Aorta (tissue), 5 donors: ENCODE data around the gene IMPDH2. TPM values are rescaled to one million over a fixed set of nuclear protein-coding genes. Genes with fewer than 3 reads are reported as not detected.

Experiments
- ATAC-seq: fragments of 200-7000 bp; cut with Tn5 transposase; one replicate; pipeline ENCODE4 v1.9.1; 2022; ENCODE audit warnings: moderate library complexity; ENCODE audit not compliant: low FRiP score
- DNase-seq, 2 donors: peaks; one replicate each; pipeline ENCODE4 v3.0.0-alpha.2; 2020
- H3K27ac ChIP-seq, 2 donors: one replicate each; pipeline ENCODE4 v1.5.1; 2013; ENCODE audit warnings: low read length in 2 of 2, mild to moderate bottlenecking in 2 of 2, moderate library complexity in 2 of 2, control low read depth in 1 of 2, inconsistent platforms in 1 of 2, low read depth in 1 of 2
- H3K27me3 ChIP-seq, 2 donors: one replicate each; pipeline ENCODE4 v1.6.1; 2013; ENCODE audit warnings: control low read depth in 1 of 2, low read length in 1 of 2, mild to moderate bottlenecking in 1 of 2, moderate library complexity in 1 of 2; ENCODE audit not compliant: insufficient read depth in 2 of 2, control insufficient read depth in 1 of 2
- H3K36me3 ChIP-seq, 2 donors: one replicate each; pipeline ENCODE4 v1.6.1; 2013; ENCODE audit warnings: control low read depth in 1 of 2, low read length in 1 of 2, mild to moderate bottlenecking in 1 of 2; ENCODE audit not compliant: insufficient read depth in 2 of 2, control insufficient read depth in 1 of 2
- H3K4me1 ChIP-seq, 2 donors: one replicate each; pipeline ENCODE4 v1.6.1; 2013; ENCODE audit warnings: low read length in 2 of 2, control low read depth in 1 of 2, mild to moderate bottlenecking in 1 of 2, moderate library complexity in 1 of 2; ENCODE audit not compliant: insufficient read depth in 2 of 2, control insufficient read depth in 1 of 2
- H3K4me3 ChIP-seq, 2 donors: one replicate each; pipeline ENCODE4 v1.5.1; 2013; ENCODE audit warnings: low read length in 2 of 2, control low read depth in 1 of 2, mild to moderate bottlenecking in 1 of 2
- H3K9me3 ChIP-seq: one replicate; pipeline ENCODE4 v1.6.1; 2013; ENCODE audit warnings: mild to moderate bottlenecking, low read length; ENCODE audit not compliant: control insufficient read depth
- WGBS, 2 donors: extraction: QIAGEN DNeasy Blood & Tissue Kit; methylation state at CpG; one replicate each; pipeline ENCODE4 v1.1.7; 2013; 5-methylcytosine and 5-hydroxymethylcytosine counted together
- intact Hi-C, 2 donors: fragments of 100-400 bp; cut with DNase I; formaldehyde crosslinking; loops; one replicate each; pipeline versions ENCODE4 v1.14.2 to v1.15.0; 2022
- polyA plus RNA-seq, 2 donors: library from polyadenylated mRNA; stranded (reverse); fragments of 200-250 nt; gene quantifications; one replicate each; pipeline ENCODE4 v1.2.3, GENCODE V29; 2013
- total RNA-seq, 2 donors: library from RNA; stranded (reverse); fragmentation: NEBNext Ultra II Directional; extraction: Animal tissue kit (Norgen Biotek cat#: 25700); gene quantifications; one replicate each; pipeline ENCODE4 v1.2.1, GENCODE V29; 2021
- donor health status: healthy with polysubstance abuse.
- donor health status: Bipolar disorder and iron deficiency.
- donor health status: DM: no; HTN: no; CAD: no.
- donor health status: DM: no; HTN: no; CAD: no.
- donor health status: DM: yes; HTN: yes; CAD: no.

The IMPDH2 gene
- total and polyA plus RNA-seq, 4 donors = 47.6 to 111 (median 93.0) TPM

DNA sequence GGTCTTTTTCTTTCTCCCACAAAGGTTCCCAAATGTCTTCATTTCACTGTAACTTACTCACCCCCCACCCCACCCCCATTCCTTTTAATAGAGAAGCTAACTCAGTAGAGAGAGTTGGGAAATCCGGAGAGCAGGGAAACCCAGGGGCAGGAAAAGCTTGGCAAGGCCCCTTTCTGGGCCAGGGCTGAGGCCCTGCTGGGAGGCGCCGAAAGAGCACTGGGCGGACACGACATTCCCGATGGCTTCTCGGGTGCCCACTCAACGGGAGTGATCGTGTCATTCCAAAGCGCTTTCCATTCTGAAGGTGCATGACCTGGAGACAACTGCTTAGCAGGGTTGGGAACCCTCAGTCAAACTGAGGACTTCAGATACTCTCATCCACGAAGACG lies 9.3 kb downstream of the IMPDH2 start:
- H3K9me3 ChIP-seq = no peaks in the 10 kb centered on the region
- H3K4me3 ChIP-seq = no peak overlapping the region
- peaks cover 0 to 3% of the 10 kb centered on the region in 2 donors for H3K36me3 ChIP-seq
- DNase-seq = no peak
- no peaks in the 10 kb centered on the region for H3K4me1 ChIP-seq
- intact Hi-C loops = loop anchor here in 1 of 2 donors (5.0 kb wide), 1 partner anchor 33 kb away; no protein-coding TSS in a partner anchor
- 38 to 45% methylated on average over 12 of the region's 12 CpGs for WGBS, 2 donors
- no peak overlapping the region for H3K27ac ChIP-seq
- H3K27me3 ChIP-seq = peaks cover 0 to 1% of the 10 kb centered on the region in 2 donors
- no peak for ATAC-seq

DNA sequence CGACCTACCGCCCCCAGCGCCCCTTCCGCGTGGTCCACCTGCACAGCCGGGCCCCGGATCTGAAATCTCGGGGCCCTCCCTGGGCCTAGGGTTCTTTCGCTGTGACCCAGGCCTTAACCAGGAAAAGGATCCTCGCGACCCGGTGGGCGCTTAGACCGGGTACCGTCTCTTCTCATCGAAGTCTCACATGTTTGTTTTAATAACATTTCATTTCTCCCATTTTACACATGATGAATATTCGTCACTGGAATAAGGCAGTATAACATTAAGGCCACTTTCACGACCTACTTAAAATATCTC lies 10.5 kb downstream of the IMPDH2 start:
- no peak for ATAC-seq
- peak overlapping the region in 1 of 2 donors; percentile 41 for H3K27ac ChIP-seq
- no peaks in the 10 kb centered on the region for H3K9me3 ChIP-seq
- DNase-seq = no peak
- intact Hi-C loops = no loop called here
- H3K4me1 ChIP-seq = no peaks in the 10 kb centered on the region
- peaks cover 0 to 4% of the 10 kb centered on the region in 2 donors for H3K36me3 ChIP-seq
- peaks cover 0 to 1% of the 10 kb centered on the region in 2 donors for H3K27me3 ChIP-seq
- WGBS, 2 donors = 2% methylated on average over 16 to 18 of the region's 18 CpGs
- peak overlapping the region; percentile 73 to 74 for H3K4me3 ChIP-seq

DNA sequence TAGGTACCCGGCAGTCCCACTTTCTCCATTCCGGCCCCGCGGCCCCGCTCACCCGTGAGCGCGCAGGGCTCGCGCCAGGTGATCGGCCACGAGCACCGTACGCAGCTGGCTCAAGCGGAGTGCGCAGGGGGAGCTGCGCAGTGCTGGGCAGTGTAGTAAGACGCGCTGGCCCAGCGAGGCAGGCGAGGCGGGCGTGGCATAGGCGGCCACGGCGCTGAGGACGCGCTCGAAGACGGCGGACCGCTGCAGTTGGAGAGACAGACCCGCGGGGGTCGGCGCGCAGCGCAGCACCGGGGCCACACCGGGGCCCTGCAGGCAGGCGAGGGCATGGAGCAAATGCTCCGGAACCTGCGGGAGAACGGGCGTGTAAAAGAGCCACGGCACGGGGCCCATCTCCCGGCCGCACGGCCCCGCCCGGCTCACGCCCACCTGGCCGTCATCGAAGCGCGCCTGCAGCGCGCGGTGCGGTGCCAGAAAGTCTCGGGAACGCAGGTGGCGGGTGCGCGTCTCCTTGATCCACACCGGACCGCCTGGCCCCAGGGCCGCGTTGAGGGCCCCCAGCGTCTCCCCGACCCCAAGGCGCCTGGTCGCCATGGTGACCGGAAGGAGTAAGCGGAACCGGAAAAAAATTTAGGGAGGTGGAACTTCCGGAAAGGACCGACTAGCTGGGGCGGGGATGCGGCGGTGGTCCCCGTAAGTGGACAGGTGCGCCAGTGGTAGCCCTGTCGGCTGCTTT lies 11.1 kb downstream of the IMPDH2 start, which contains the start of gene DALRD3:
Gene DALRD3, minus strand, starts transcription at position 610 of the 736 bp plus-strand sequence. Its CDS starts 16 bp downstream, at position 594.
- no peak for ATAC-seq
- Histone ChIP-seq H3K27me3 (peaks cover 0 to 1% of the 10 kb centered on the region in 2 donors), H3K27ac (peak within 1 kb of the TSS in 1 of 2 donors; percentile 43), H3K36me3 (peaks cover 0 to 4% of the 10 kb centered on the region in 2 donors), H3K9me3 (no peaks in the 10 kb centered on the region), H3K4me3 (peak within 1 kb of the TSS; percentile 73 to 74), H3K4me1 (no peaks in the 10 kb centered on the region)
- DNase-seq = peak; percentile 76 to 90
- 0% methylated on average over 76 to 85 of the region's 85 CpGs for WGBS, 2 donors
- intact Hi-C loops = no loop called here

DNA sequence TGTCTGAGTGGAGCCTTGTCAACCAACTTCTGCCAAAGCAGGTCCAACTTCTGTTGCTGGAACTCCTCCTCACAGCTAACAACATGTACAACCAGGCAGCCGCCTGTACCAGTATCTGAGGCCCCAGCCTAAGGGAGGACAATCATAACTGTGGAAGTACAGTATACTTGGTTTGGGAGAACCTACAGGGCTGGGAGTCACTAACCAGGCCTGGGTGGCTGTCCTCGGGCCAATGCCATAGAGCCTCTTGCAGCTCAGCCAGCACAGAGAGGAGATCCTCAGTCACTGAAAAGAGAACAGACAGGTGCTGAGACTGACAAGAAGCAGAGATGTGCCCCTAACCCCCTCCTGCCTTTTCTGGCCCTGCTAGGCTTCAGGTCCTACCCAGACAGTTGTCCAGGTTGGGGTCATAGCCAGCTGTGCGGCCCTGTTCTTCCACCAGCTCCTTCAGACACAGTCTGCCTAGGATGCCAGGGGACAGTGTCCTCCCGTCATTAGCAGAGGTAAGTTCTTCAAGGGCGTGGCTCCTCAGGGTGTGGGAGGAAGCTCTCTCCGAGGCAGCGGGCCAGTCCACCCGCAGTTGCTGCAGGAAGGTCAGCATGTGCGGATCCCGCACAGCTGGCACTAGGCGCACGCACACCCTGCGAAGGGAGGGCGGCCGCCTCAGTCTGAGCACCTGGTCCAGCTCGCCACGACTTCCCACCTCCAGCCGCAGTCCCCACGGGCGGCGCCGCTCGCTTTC lies 11.8 kb downstream of the IMPDH2 start:
- H3K9me3 ChIP-seq = no peaks in the 10 kb centered on the region
- no peaks in the 10 kb centered on the region for H3K4me1 ChIP-seq
- no peak for ATAC-seq

DNA sequence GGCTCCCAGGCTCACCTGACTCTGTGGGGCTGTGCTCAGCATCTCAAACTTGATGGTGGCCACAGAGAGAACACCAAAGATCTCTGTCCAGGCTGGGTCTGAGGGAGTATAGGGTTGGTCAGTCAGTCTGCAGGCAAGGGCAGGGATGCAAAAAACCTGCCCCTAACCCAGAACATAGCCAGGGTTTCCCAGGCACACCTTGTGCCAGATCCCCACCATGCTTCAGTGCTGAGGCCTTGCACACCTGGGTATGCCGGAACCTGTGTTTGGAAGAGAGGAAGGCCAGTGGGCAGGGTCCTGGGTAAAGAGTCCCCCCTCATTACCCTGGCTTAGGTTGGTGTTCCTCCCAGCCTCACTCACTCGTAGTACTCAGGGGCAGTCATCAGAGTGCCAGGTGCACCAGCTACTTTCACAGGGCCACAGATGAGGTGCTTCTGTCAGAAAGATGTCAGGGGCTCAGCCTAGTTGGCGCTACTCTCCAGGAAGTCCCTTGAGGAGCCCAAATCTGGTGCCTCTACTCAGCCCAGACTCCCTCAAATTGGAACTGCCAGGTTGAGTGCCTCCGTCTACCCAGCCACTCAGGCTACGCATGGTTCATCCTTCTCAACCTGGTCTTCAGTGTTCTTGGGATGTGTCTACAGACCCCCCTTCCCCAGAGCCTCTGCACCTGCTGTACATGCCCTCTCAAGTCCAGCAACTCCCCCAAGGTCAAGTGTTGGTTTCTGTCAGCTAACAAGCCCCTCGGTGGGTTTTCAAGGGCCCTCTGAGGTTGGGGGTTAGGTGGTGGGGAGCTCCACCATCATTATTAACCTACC lies 12.6 kb downstream of the IMPDH2 start:
- H3K4me1 ChIP-seq = no peaks in the 10 kb centered on the region
- peaks cover 0 to 4% of the 10 kb centered on the region in 2 donors for H3K36me3 ChIP-seq
- ATAC-seq (no peak), DNase-seq (no peak)
- intact Hi-C loops = no loop called here
- no peak overlapping the region for H3K27ac ChIP-seq
- H3K4me3 ChIP-seq = no peak overlapping the region
- WGBS, 2 donors = 76 to 82% methylated on average over 6 of the region's 6 CpGs
- H3K9me3 ChIP-seq = no peaks in the 10 kb centered on the region
- peaks cover 0 to 1% of the 10 kb centered on the region in 2 donors for H3K27me3 ChIP-seq

More for the DNA sequence above, 11.8 kb downstream of the IMPDH2 start:
- WGBS, 2 donors = 7 to 9% methylated on average over 13 to 23 of the region's 23 CpGs
- Histone ChIP-seq H3K4me3 (peak overlapping the region in 1 of 2 donors; percentile 74), H3K36me3 (peaks cover 0 to 4% of the 10 kb centered on the region in 2 donors), H3K27me3 (peaks cover 0 to 1% of the 10 kb centered on the region in 2 donors), H3K27ac (no peak overlapping the region)
- DNase-seq = no peak
- intact Hi-C loops = no loop called here

DNA sequence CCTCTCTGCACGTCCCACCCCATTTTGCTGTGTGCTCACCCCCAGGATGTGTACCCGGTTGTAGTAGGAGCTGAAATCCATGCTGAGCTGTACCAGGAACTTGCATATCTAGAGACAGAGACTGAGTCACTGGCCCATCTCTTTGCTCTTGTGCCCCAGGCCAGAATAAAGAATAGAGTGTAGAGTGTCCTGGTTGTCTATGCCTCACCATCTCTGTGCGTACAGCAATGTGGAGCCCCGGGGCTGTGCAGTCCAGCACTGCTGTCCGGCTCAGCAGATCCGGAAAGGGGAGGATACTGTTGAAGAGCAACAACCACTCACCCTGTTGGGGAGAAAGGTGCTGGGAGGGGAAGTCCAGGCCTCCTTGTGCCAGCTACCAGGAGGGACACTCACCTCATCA lies 13.4 kb downstream of the IMPDH2 start:
- Histone ChIP-seq H3K27ac (no peak overlapping the region), H3K4me1 (no peaks in the 10 kb centered on the region), H3K9me3 (no peaks in the 10 kb centered on the region), H3K36me3 (peaks cover 0 to 4% of the 10 kb centered on the region in 2 donors), H3K27me3 (no peaks in the 10 kb centered on the region), H3K4me3 (no peak overlapping the region)
- 59 to 69% methylated on average over 6 of the region's 6 CpGs for WGBS, 2 donors
- DNase-seq (no peak), ATAC-seq (no peak)
- intact Hi-C loops = no loop called here

DNA sequence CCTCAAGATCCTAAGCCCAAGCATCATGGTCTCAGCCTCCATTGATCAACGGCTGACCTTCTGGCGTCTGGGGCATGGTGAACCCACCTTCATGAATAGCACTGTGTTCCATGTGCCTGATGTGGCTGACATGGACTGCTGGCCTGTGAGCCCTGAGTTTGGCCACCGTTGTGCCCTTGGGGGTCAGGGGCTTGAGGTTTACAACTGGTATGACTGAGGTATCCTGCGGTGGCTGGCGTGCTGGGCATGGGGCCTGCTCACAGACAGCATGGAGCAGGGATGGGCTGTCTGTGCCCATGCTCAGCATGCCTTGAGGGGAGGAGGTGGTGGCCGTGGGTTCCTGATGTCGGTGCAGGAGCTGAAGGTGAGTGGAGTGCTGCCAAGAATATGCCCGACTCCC lies 14.1 kb downstream of the IMPDH2 start:
- DNase-seq = no peak
- Histone ChIP-seq H3K36me3 (peaks cover 0 to 4% of the 10 kb centered on the region in 2 donors), H3K27ac (no peak overlapping the region), H3K4me3 (no peak overlapping the region), H3K4me1 (no peaks in the 10 kb centered on the region), H3K27me3 (no peaks in the 10 kb centered on the region), H3K9me3 (no peaks in the 10 kb centered on the region)
- WGBS, 2 donors = 75% methylated on average over 8 of the region's 8 CpGs
- ATAC-seq = no peak
- intact Hi-C loops = no loop called here

DNA sequence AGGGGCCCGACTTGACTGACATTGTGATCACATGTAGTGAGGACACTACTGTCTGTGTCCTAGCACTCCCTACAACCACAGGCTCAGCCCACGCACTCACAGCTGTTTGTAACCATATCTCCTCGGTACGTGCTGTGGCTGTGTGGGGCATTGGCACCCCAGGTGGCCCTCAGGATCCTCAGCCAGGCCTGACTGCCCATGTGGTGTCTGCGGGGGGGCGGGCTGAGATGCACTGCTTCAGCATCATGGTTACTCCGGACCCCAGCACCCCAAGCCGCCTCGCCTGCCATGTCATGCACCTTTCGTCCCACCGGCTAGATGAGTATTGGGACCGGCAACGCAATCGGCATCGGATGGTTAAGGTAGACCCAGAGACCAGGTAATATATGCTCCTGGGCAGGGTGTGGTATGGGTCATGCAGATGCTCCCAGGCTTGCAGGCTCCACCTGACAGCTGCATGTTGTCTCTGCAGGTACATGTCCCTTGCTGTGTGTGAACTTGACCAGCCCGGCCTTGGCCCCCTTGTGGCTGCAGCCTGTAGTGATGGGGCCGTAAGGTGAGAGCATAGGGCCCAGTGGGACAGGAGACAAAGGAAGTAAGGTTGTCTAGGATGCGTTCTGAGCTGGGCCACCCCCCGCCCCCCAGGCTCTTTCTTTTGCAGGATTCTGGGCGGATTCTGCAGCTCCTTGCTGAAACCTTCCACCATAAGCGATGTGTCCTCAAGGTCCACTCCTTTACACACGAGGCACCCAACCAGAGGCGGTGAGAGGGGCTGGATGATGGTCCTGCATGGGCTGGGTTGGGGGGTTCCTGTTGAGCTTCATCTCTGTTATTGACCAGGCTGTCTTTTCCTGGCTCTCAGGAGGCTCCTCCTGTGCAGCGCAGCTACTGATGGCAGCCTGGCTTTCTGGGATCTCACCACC lies 15.2 kb downstream of the IMPDH2 start:
- intact Hi-C loops = no loop called here

More for the DNA sequence above, 15.2 kb downstream of the IMPDH2 start:
- Histone ChIP-seq H3K4me3 (no peak overlapping the region), H3K4me1 (no peaks in the 10 kb centered on the region), H3K36me3 (peaks cover 0 to 4% of the 10 kb centered on the region in 2 donors), H3K27me3 (no peaks in the 10 kb centered on the region), H3K9me3 (no peaks in the 10 kb centered on the region), H3K27ac (no peak overlapping the region)
- WGBS, 2 donors = 81 to 85% methylated on average over 24 of the region's 24 CpGs
- DNase-seq (no peak), ATAC-seq (no peak)
